ENCODE data around the gene SAA1. TPM values are rescaled to one million over a fixed set of nuclear protein-coding genes. Genes with fewer than 3 reads are reported as not detected.
A peak's percentile ranks its signal among the peaks of the same experiment; 100 is the strongest.
"Not testable (repeated sequence)": the region's sequence is repeated elsewhere in the genome, so short reads cannot be mapped to it uniquely, and the experiment has no call there.

SAA1 gene
- not detected for polyA plus RNA-seq (ENCODE audit: insufficient read depth in 1 of 5, insufficient read length in 5 of 5, low replicate concordance in 1 of 5)
- long read RNA-seq, donor 1: 0 reads
- long read RNA-seq, donor 2: 0 reads
- long read RNA-seq, donor 3, partial matches to known transcripts: 0 of 5 reads
- long read RNA-seq, donor 3, other reads (novel, unspliced or antisense): 5 of 5 reads
- long read RNA-seq, donor 4: 0 reads
- long read RNA-seq, donor 5: 0 reads
- long read RNA-seq, donor 6: 0 reads
- long read RNA-seq, donor 7: 0 reads
- long read RNA-seq, donor 8: 0 reads

DNA sequence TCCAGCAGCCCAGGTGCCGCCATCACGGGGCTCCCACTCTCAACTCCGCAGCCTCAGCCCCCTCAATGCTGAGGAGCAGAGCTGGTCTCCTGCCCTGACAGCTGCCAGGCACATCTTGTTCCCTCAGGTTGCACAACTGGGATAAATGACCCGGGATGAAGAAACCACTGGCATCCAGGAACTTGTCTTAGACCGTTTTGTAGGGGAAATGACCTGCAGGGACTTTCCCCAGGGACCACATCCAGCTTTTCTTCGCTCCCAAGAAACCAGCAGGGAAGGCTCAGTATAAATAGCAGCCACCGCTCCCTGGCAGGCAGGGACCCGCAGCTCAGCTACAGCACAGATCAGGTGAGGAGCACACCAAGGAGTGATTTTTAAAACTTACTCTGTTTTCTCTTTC is at the start of gene SAA1:
TSS of gene SAA1 (plus strand) at position 316 of the 400 bp plus-strand sequence. CDS start 624 bp downstream, outside the sequence.
- no peak for DNase-seq

DNA sequence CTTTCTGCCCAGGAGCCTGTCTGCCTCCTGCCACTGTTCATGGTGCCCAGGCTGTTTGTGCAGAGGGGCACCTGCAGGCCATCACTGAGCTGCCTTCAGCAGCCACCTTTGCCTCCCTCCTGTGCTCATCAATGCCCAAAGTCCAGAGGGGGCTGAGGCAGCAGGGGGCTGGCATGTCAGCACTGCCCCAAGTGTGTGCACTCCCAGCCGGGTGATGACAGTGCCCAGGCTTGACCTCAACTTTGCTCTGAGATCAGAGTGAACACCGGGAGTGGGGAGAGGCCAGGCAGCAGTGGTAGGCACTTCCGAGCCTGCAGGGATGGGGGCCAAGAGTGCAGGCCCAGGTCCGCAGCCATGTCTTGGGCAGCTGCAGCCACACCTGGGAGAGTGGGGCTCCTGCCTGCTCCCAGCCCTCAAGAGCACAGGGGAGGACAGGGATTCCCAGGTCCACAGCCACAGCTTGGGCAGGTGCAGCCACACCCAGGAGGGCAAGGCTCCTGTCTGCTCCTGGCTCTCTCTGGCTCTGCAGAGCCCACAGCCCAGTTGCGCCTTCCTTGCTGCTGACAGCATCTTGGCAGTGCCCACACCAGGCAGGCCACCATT is 44.7 kb upstream of the SAA1 start:
- no peak for DNase-seq

DNA sequence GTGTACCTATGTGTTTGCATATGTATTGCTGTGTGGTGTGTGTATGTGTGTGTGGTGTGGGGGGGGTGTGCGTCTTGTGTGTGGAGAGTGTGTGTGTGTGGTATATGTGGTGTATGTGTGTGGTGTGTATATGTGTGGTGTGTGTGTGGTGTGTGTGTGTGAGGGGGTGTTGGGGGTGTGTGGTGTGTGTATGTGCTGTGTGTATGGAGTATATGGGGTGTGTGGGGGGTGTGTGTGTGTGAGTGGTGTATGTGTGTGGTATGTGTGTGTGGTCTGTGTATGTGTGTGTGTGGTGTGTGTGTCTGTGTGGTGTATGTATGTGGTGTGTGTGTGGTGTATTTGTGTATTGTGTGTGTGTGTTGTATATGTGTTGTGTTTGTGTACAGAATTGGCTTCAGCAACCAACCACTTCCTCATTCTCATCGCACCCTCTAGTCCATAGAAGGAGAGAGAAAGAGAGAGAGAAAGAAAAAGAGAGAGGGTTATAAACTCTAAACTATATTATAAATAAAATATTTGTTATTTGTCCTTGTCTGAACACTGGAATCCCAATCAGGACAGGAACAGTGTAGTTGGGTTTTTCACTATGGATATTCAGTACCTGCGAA is 43.1 kb upstream of the SAA1 start:
- no peak for DNase-seq

DNA sequence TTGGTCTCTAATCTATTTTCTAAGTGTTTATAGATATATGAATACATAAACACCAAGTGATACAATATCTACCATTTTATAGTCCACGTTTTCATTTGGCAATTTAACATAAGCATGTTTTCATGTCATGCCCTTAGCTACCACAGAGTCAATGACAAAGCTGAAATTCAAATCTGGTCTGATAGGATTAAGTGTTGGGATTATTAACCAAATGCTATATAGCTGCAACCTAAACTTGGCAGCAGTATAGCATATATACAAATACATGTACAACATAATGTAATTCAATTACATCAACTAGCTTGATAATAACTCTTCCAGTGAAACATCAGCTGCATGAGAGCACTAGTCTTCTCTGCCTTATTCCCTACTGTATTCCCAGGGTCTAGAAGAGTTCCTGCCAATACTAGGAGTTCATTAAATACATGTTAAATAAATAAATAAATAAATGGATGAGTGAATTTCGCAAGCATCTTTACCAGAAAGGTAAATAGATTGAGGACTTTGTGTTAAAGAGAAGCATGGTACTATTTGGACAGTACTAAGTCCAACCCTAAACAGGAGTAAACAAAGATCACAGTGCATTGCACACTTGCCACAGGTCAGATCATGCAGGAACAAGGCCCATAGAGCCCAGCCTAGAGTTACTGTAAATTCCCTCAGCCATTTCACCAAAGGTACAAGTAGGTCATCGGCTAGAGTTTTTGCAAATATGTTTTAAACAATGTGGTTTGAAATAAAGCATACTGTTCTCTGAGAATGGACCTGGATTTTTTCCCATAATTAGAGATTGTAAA is 42.3 kb upstream of the SAA1 start:
- DNase-seq: peak; percentile 25 to 30

DNA sequence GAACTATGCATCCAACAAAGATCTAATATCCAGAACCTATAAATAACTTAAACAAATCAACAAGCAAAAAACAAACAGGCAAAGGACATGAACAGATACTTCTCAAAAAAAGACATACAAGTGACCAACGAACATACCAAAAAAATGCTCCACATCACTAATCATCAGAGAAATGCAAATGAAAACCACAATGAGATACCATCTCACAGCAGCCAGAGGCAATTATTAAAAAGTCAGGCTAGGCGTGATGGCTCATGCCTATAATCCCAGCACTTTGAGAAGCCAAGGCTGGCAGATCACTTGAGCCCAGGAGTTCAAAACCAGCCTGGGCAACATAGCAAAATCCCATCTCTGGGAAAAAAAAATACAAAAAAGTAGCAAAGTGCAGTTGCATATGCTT is 40.2 kb upstream of the SAA1 start:
- no peak for DNase-seq

DNA sequence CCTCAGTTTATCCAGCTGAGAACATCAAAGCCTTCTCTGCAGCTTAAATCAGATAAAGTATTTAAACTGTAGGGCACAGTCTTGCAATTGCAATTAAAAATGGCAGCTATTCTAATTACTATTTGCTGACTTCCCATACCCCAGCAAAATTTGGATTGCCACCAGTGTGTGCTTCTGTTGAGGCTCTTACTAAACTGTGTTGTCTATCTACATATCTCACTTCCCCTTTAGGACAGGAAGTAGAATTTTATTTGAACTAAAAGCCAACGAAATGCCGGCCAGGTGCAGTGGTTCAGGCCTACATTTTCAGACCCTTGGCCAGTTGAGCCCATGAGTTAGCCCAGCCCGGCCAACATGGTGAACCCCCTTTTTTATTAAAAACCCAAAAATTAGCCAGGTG is 36.6 kb upstream of the SAA1 start:
- no peak for DNase-seq

DNA sequence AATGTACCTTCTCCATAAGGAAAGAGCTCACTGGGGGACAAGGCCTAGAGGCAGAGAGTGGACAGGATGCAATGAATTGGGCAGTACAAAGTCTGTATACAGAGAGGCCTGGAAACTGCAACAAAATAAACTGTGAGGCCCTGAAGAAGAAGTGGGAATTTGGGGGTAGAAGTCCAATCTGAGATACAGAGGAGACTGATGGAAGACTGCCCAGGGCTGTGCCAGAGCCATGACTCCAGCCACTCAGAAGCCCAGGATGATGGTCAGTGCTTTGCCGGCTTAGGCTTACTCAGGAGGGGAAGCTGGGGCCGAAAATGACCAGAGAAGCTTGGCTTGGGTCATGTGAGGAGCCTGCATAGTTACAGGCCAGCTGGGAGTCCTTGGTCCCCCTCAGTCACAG is 35.2 kb upstream of the SAA1 start:
- DNase-seq: no peak

DNA sequence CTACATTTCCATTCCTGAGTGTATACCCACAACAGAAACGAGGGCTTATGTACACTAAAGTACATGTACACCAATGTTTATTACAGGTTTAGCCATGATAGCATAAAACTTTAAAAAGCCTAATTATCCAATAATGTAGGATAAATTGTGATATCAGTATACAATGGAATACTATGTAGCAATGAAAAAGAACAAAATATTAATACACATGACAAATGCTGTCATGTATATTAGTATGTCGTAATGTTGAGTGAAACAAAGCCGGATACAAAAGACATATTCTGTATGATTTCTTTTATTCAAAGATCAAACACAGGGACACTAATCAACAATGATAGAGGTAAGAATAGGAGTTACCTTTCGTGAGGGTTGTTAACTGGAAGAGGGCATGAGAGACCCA is 32.2 kb upstream of the SAA1 start:
- DNase-seq: no peak

DNA sequence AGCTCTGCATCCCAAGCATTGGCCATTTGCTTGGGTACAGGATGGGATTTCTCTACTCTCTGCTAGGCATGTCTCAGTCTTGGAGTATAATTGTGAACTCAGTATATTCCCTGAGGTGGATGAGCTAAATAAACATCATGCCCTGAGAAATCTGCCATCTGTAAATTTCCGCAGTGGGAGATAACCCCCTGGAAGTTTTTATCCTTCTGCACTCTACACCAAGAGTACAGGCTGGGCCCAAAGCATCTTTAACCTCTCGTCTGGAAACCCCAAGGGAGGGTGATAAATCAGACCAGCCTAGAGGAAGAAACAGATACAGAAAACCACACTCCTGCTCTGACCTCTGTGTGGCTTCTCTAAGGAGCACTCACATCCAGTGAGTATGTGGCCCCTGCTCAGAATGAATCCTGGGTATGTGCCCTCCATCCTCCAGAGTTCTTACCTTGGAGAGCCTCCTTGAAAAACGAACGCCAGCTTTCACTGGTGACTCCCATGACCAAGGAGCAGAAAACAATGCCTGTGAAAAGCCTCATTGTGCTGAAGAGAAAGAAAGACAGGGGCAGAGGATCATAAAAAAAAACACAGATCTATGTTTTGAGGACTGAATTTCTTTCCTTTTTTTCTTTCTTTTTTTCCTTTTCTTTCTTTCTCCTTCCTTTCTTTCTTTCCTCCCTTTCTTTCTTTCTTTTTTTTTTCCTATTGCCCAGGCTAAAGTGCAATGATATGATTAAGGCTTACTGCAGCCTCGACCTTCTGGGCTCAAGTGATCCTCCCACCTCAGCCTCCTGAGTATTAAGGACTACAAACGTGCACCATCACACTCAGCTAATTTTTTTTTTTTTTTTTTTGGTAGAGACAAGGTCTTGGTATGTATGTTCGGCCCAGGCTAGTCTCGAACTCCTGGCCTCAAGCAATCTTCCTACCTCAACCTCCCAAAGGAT is 30.4 kb upstream of the SAA1 start:
- no peak for DNase-seq

DNA sequence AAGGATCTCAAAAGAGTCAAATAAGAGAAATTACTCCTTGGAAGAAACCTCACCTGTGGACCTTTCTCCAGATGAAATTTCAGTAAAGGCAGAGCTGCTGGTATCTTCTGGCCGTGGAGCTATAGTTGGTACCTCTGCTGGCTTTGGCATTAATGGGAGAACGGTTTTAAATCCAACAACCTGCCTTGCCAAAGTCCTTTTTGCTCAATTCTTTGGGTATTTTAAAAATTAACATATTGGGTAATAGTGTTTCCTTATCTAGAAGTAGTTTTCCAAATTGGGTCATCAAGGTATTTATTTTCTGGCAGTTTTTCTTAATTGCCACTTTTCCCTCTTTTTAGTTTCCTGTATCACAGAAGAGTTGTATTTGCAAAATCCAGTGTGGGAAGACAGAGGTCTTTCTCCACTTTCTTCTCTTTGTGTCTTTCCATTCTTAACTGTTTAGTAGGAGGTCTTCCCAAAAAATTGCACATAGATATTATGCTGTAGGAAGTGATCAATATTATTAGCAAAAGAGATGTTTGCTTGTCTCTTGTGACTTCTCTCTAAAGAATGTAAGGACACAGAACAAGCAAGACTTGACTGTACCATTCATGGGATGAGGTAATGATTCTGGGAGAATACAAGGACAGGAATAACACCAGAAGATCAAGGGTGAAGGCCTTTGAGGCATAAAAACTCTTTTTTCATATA is 29.3 kb upstream of the SAA1 start, which contains the start of gene SAA4:
TSS of gene SAA4 (minus strand) at position 139 of the 693 bp plus-strand sequence. CDS start 876 bp downstream, outside the sequence.
- DNase-seq: no peak

DNA sequence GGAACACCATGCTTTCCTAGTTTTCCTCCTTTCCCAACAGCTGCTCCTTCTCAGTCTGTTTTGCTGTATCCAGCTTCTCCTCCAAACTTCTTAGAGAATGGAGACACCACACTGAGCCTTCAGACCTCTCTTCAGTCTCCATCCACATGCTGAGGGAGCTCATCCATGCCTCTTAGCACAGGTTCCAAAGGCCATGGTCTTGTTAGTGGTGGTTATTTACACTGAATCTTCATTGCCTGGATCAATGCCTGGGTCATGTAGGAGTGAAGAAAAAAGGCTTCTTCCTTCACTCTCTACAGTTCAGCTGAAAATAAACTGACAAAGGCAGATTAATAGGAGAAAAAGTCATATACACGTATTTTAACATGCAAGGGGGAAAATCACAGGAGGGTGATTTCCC is 26.4 kb upstream of the SAA1 start:
- DNase-seq: no peak

DNA sequence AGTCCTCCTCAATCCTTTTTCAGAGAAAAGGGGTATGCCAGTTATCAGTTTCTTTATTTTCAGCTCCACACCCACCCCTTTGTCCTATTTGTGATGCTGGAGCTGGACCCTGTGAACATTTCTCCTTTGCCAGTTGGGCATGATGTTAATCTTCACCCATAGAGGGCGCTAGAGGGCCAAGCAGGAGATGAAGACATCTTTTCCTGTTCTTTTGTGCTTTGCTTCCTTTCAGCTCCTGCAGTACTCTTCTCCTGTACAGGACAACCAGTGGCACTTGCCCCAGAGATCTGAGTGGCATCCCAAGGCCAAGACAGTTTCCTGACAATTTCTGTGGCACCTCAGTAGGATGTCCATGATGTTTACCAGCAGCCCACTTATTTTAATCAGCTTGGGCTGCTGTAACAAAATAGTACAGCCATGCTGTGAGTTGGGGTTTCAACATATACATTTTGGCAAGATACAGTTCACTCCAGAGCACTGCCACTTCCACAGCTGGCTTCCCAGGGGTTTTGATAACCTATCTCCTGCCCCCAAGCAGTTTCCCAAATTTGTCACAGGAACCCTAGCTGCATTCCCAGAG is 22.2 kb upstream of the SAA1 start:
- DNase-seq: peak in 1 of 2 donors; percentile 4

DNA sequence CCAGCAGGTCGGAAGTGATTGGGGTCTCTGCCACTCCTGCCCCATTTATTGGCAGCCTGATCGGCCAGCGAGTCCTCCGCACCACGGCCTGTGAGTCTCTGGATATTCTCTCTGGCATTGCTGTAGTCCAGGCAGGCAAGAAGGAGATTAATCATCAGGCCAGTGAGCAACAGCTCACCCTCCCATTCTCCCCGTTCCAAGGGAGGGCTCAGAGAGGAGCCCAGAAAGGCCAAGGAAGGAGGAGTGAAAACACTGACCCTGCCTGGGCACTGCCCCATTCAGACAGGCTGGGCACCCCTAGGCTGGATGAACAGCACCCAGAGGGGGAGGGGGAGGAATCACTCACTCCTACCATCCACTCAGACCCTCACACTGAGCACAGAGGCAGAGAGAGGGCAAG is 20.7 kb upstream of the SAA1 start:
- DNase-seq: no peak

DNA sequence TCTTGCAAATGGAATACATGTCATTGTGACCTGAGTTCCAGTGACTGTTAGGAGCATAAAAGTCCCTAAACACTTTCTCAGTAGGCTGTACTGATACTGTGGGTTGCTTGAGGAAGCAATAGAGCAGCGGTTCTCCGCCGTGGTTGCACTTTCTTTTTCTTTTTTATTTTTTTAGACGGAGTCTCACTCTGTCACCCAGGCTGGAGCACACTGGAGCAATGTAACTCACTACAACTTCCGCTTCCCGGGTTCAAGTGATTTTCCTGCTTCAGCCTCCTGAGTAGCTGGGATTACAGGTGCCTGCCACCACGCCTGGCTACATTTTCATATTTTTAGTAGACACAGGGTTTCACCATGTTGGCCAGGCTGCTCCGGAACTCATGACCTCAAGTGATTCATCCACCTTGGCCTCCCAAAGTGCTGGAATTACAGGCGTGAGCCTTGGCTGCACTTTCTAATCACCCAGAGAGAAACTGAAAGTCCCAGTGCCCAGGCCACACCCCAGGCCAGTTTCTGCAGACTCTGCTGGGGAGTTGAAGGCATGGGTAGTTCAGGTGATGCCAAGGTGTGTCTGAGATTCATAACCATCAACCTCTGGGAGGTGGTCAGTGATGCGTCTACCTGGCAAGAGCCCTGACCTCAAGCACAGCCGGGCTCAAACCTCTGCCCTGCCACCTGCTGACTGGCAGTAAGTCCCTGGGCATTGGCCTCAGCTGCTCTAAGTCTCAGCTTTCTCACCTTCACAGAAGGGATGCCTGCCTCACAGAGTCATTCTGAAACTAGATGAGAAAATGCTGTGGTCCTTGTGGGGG is 19.5 kb upstream of the SAA1 start:
- DNase-seq: not testable (repeated sequence)

DNA sequence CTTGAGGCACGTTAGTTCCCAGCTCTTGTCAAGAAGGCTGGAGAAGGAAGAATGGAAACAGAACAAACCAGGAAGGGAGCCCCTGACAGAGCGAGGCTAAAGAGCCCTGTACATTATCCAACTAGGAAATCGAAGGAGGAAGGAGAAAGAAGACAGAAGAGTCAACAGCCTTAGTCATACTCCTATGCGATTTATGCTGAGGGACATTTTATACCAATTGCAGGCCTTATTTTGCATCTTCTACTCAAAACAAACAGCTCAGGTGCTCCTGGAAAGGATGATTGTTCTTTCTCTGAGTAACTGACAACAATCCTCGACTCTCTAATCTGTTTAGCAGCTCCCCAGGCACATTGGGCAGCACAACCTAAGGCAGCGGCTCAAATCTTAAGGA is 18.9 kb upstream of the SAA1 start:
- not testable (repeated sequence) for DNase-seq

DNA sequence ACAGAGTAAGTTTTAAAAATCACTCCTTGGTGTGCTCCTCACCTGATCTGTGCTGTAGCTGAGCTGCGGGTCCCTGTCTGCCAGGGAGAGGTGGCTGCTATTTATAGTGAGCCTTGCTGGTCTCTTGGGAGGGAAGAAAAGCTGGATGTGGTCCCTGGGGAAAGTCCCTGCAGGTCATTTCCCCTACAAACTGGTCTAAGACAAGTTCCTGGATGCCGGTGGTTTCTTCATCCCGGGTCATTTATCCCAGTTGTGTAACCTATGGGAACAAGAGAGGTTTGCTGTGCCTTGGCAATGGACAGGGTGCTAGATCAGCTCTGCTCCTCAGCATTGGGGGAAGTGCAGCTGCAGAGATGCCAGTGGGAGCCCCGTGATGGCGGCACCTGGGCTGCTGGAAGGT is 17.5 kb upstream of the SAA1 start, which contains the start of gene SAA2:
TSS of gene SAA2 (minus strand) at position 108 of the 400 bp plus-strand sequence. CDS start 657 bp downstream, outside the sequence.
- no peak for DNase-seq

DNA sequence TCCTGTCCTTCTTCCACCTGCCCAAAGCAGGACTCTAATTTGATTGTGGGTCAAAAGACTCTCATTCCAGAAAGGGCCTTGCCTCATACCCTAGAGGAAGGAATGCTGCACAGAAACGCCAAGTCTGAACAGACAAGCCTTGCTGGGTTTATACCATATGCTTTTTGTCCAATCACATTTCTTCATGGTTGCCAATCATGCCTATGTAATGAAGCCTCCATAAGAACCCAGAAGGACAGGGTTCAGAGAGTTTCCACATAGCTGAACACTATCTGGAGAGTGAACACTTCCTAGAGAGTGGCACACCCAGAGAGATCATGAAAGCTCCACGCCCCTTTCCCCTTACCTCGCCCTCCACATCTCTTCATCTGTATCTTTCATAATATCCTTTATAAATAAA is 12.8 kb upstream of the SAA1 start:
- DNase-seq: no peak

DNA sequence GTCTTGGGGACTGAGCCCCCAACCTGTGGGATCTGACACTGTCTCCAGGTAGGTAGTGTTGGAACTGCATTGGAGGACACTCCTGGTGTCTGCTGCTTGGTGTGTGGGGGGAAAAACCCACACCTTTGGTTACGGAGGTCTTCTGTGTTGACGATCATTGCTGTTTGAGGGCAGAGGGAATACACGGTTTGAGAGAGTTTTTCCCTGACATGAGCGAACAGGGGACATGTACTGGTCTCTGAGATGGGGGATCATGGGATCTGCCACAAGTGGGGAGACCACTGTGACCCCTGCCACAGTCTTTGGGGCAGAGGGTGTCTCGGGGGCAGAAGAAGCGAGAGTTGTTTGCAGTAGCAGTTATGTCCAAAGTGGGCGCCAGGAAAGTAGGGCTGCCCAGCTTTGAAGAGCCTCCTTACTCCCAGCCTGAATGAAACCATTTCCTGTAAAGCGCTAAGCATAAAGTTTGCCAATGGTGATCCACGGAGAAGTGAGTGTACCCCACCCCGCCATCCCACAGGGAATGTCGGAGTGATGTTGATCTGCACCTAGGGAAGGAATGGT is 12.2 kb upstream of the SAA1 start:
- no peak for DNase-seq

Data from right lung (tissue), 10 donors.